PC-9 (cell line): ENCODE results near the gene COL23A1. TPM values are rescaled to one million over a fixed set of nuclear protein-coding genes. Genes with fewer than 3 reads are reported as not detected.

Source experiments
- BruUV-seq: library from RNA; stranded (reverse); fragments of 400-500 nt; replicated peaks from 2 replicates; lab custom pipeline; 2021; lab: Mats Ljungman, UMichigan
- CTCF ChIA-PET: fragments of 300-600 bp; sonication (Branson Sonifier 250); formaldehyde crosslinking; loops from one replicate; lab custom pipeline; 2022; ENCODE audit warnings: antibody characterized with exemption; lab: Charles Lee
- POLR2A ChIA-PET: fragments of 300-600 bp; sonication (Branson Sonifier 250); formaldehyde crosslinking; loops from one replicate; lab custom pipeline; 2022; ENCODE audit warnings: antibody characterized with exemption; ENCODE audit not compliant: unreplicated experiment; lab: Charles Lee
- DNase-seq, 2 experiments: peaks; one replicate each; pipeline versions ENCODE4 v3.0.0 to v3.0.0-alpha.2; 2015 to 2022; ENCODE audit warnings: mixed read lengths in 1 of 2
- H2AFZ ChIP-seq: fragments of 200-600 bp; sonication (generic); 2 replicates; pipeline ENCODE4 v1.8.1; 2017; ENCODE audit warnings: antibody characterized with exemption
- H3F3A ChIP-seq: fragments of 200-600 bp; sonication (generic); 2 replicates; pipeline ENCODE4 v1.8.1; 2017; ENCODE audit warnings: antibody characterized with exemption, mild to moderate bottlenecking, low read depth; ENCODE audit not compliant: insufficient read depth
- H3K27ac ChIP-seq: fragments of 200-600 bp; sonication (generic); 2 replicates; pipeline ENCODE4 v1.6.1; 2016; ENCODE audit warnings: mixed run types
- H3K27me3 ChIP-seq: fragments of 200-600 bp; sonication (generic); 2 replicates; pipeline ENCODE4 v1.6.1; 2016; ENCODE audit warnings: low read depth, mixed run types; ENCODE audit not compliant: insufficient read depth
- H3K36me3 ChIP-seq: fragments of 200-600 bp; sonication (generic); 2 replicates; pipeline ENCODE4 v1.6.1; 2016; ENCODE audit warnings: low read depth, mixed run types
- H3K4me1 ChIP-seq: fragments of 200-600 bp; sonication (generic); replicated peaks from 2 replicates; pipeline ENCODE4 v1.6.1; 2016; ENCODE audit warnings: mixed run types; ENCODE audit not compliant: insufficient read depth
- H3K4me2 ChIP-seq: fragments of 200-600 bp; sonication (generic); 2 replicates; pipeline ENCODE4 v1.6.1; 2017; ENCODE audit warnings: mixed run types
- H3K4me3 ChIP-seq: fragments of 200-600 bp; sonication (generic); 2 replicates; pipeline ENCODE4 v1.6.1; 2016; ENCODE audit warnings: mixed run types
- H3K79me2 ChIP-seq: fragments of 200-600 bp; sonication (generic); 2 replicates; pipeline ENCODE4 v1.6.1; 2017; ENCODE audit warnings: low read depth, mixed run types
- H3K9me2 ChIP-seq: fragments of 200-600 bp; sonication (generic); 2 replicates; pipeline ENCODE4 v1.8.1; 2017; ENCODE audit warnings: mild to moderate bottlenecking; ENCODE audit not compliant: insufficient read depth
- H3K9me3 ChIP-seq: fragments of 200-600 bp; sonication (generic); 2 replicates; pipeline ENCODE4 v1.8.1; 2016; ENCODE audit warnings: low read depth; ENCODE audit not compliant: insufficient read depth
- H4K20me1 ChIP-seq: fragments of 200-600 bp; sonication (generic); 2 replicates; pipeline ENCODE4 v1.8.1; 2017; ENCODE audit not compliant: insufficient read depth
- CTCF ChIP-seq: fragments of 200-600 bp; sonication (generic); conservative IDR thresholded peaks from 2 replicates; pipeline ENCODE4 v1.6.1; 2017; ENCODE audit warnings: mixed run types, antibody characterized with exemption, mild to moderate bottlenecking, moderate library complexity
- EZH2 ChIP-seq: fragments of 200-600 bp; sonication (generic); IDR thresholded peaks from 2 replicates; pipeline ENCODE4 v1.8.0; 2017; ENCODE audit warnings: antibody characterized with exemption, low read depth
- intact Hi-C: fragments of 100-400 bp; cut with micrococcal nuclease; formaldehyde crosslinking; loops from one replicate; pipeline ENCODE4 v1.10.0; 2022; ENCODE audit not compliant: unreplicated experiment
- total RNA-seq: library from RNA; stranded (reverse); gene quantifications from 2 replicates; pipeline ENCODE4 v1.2.3, GENCODE V29; 2021

COL23A1 gene
- total RNA-seq, 1 experiment from 2014 or later = not detected

GRCh38 chr5:178234750-178235587, 355.2 kb downstream of the COL23A1 start:
- Histone ChIP-seq H4K20me1 (peaks cover 5% of the 10 kb centered on the region; the same call in 1 of the 2 replicates), H3K4me3 (no peak overlapping the region), H3K79me2 (peaks cover 20% of the 10 kb centered on the region), H2AFZ (no peak overlapping the region), H3K4me2 (peak overlapping the region; percentile 50; the same call in 1 of the 2 replicates), H3K4me1 (peaks cover 20% of the 10 kb centered on the region), H3K9me2 (no peaks in the 10 kb centered on the region), H3F3A (peaks cover 19% of the 10 kb centered on the region), H3K36me3 (peaks cover 5% of the 10 kb centered on the region; the same call in 1 of the 2 replicates), H3K27ac (no peak overlapping the region), H3K9me3 (no peaks in the 10 kb centered on the region), H3K27me3 (no peaks in the 10 kb centered on the region)
- TF ChIP-seq CTCF = peak; percentile 86
- no peak for TF ChIP-seq EZH2
- DNase-seq = peak; percentile 37 to 61
- no TSS peak for BruUV-seq
- intact Hi-C loops = loop anchor here (10.0 kb wide), 2 partner anchors 390 to 1260 kb away; partner anchors contain the start of gene CLK4
- CTCF ChIA-PET = interaction anchor here (0.6 kb wide), 2 partner anchors 16 to 991 kb away, joined by 4 to 7 read pairs; no protein-coding TSS in a partner anchor
- POLR2A ChIA-PET = no interaction called here

GRCh38 chr5:178234121-178234749, 356.0 kb downstream of the COL23A1 start:
- Histone ChIP-seq H3K36me3 (peaks cover 5% of the 10 kb centered on the region; the same call in 1 of the 2 replicates), H3K27me3 (no peaks in the 10 kb centered on the region), H3K4me3 (no peak overlapping the region), H3K4me2 (no peak overlapping the region), H3K27ac (no peak overlapping the region), H3K9me3 (no peaks in the 10 kb centered on the region), H2AFZ (no peak overlapping the region), H3K4me1 (peaks cover 22% of the 10 kb centered on the region), H3K9me2 (no peaks in the 10 kb centered on the region), H3F3A (peaks cover 19% of the 10 kb centered on the region), H4K20me1 (peaks cover 7% of the 10 kb centered on the region; the same call in 1 of the 2 replicates), H3K79me2 (peaks cover 27% of the 10 kb centered on the region)
- POLR2A ChIA-PET = no interaction called here
- BruUV-seq = no TSS peak
- CTCF ChIA-PET = no interaction called here
- intact Hi-C loops = loop anchor here (10.0 kb wide), 2 partner anchors 391 to 1261 kb away; partner anchors contain the start of gene CLK4
- DNase-seq = peak in 1 of 2 experiments; percentile 9
- TF ChIP-seq EZH2 = no peak
- TF ChIP-seq CTCF = no peak

GRCh38 chr5:178232920-178233429, 357.2 kb downstream of the COL23A1 start:
- POLR2A ChIA-PET = interaction anchor here (0.6 kb wide), 1 partner anchor 155 kb away, joined by 5 read pairs; no protein-coding TSS in a partner anchor
- intact Hi-C loops = loop anchor here (2.0 to 10.0 kb wide), 3 partner anchors 28 to 1262 kb away; partner anchors contain the start of genes CLK4 and HNRNPAB

More at GRCh38 chr5:178232920-178233429, 357.2 kb downstream of the COL23A1 start:
- Histone ChIP-seq H3K4me3 (peak overlapping the region; percentile 100), H2AFZ (peak overlapping the region; percentile 95), H3K4me2 (peak overlapping the region; percentile 97), H3K4me1 (peaks cover 22% of the 10 kb centered on the region), H3K36me3 (peaks cover 16% of the 10 kb centered on the region; the same call in 1 of the 2 replicates), H3K9me2 (no peaks in the 10 kb centered on the region), H3K79me2 (peaks cover 35% of the 10 kb centered on the region), H3K9me3 (no peaks in the 10 kb centered on the region), H4K20me1 (peaks cover 12% of the 10 kb centered on the region), H3K27ac (0 out of 2 replicates have a peak overlapping the region, but pooled peaks have one; percentile 44), H3F3A (peaks cover 21% of the 10 kb centered on the region), H3K27me3 (no peaks in the 10 kb centered on the region)
- CTCF ChIA-PET = interaction anchor here (0.6 kb wide), 1 partner anchor 365 kb away, joined by 3 read pairs; no protein-coding TSS in a partner anchor
- TF ChIP-seq EZH2 (no peak), CTCF (no peak)
- BruUV-seq = TSS peak; percentile 80
- no peak for DNase-seq
